ENCODE measurements around the gene PTPRZ1.

DNA sequence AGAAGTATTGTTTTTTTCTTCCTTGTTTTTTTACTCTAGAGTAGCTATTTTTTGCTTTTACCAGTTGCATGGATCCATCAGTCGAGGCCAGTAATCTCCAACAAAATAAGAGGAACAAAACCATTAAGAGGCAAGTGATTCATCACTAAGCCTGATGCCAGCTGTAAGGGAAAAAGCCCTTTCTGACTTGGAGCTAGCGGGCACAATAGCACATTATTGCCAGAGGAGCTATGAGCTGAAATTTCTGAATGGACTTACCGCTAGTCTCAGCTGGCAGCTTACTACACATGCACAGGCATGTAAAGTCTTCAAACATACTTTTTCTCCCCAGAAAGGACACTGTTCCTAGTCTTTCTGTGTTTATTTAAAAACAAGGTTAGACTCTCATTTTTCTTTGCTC, 41.6 kb upstream of the PTPRZ1 start:
- TF ChIP-seq ZNF274 (IDR thresholded peaks at IDR 0.05; ENCODE audit: low read length) (no peak), ZNF274 (tag by site-specific recombination; IDR thresholded peaks at IDR 0.05; ENCODE audit: borderline replicate concordance) (no peak), ZBTB20 (tag by site-specific recombination; IDR thresholded peaks at IDR 0.05) (no peak), ZNF768 (tag by site-specific recombination; IDR thresholded peaks at IDR 0.05) (no peak), ZNF140 (tag by site-specific recombination; IDR thresholded peaks at IDR 0.05) (no peak), ZNF555 (tag by site-specific recombination; conservative IDR thresholded peaks at IDR 0.05) (no peak)
- TF ChIP-seq, protein P1, sequence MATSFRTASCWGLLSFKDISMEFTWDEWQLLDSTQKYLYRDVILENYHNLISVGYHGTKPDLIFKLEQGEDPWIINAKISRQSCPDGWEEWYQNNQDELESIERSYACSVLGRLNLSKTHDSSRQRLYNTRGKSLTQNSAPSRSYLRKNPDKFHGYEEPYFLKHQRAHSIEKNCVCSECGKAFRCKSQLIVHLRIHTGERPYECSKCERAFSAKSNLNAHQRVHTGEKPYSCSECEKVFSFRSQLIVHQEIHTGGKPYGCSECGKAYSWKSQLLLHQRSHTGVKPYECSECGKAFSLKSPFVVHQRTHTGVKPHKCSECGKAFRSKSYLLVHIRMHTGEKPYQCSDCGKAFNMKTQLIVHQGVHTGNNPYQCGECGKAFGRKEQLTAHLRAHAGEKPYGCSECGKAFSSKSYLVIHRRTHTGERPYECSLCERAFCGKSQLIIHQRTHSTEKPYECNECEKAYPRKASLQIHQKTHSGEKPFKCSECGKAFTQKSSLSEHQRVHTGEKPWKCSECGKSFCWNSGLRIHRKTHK (tag by site-specific recombination; IDR thresholded peaks at IDR 0.05), result no peak
- TF ChIP-seq, protein P2, sequence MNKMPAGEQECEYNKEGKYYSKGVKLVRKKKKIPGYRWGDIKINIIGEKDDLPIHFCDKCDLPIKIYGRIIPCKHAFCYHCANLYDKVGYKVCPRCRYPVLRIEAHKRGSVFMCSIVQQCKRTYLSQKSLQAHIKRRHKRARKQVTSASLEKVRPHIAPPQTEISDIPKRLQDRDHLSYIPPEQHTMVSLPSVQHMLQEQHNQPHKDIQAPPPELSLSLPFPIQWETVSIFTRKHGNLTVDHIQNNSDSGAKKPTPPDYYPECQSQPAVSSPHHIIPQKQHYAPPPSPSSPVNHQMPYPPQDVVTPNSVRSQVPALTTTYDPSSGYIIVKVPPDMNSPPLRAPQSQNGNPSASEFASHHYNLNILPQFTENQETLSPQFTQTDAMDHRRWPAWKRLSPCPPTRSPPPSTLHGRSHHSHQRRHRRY (tag by site-specific recombination; IDR thresholded peaks at IDR 0.05), result no peak
- TF ChIP-seq, protein P3, sequence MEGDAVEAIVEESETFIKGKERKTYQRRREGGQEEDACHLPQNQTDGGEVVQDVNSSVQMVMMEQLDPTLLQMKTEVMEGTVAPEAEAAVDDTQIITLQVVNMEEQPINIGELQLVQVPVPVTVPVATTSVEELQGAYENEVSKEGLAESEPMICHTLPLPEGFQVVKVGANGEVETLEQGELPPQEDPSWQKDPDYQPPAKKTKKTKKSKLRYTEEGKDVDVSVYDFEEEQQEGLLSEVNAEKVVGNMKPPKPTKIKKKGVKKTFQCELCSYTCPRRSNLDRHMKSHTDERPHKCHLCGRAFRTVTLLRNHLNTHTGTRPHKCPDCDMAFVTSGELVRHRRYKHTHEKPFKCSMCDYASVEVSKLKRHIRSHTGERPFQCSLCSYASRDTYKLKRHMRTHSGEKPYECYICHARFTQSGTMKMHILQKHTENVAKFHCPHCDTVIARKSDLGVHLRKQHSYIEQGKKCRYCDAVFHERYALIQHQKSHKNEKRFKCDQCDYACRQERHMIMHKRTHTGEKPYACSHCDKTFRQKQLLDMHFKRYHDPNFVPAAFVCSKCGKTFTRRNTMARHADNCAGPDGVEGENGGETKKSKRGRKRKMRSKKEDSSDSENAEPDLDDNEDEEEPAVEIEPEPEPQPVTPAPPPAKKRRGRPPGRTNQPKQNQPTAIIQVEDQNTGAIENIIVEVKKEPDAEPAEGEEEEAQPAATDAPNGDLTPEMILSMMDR (tag by site-specific recombination; IDR thresholded peaks at IDR 0.05), result no peak
